Nephron progenitor cell (in vitro differentiated cells): ENCODE results near the gene ZNF774.

Experiments used
- DNase-seq: peaks from one replicate; pipeline ENCODE4 v3.0.0; 2021
- H3K27ac Mint-ChIP-seq: 2 replicates; pipeline ENCODE4 v1.8.0; 2021; ENCODE audit warnings: mild to moderate bottlenecking, moderate library complexity, mixed read lengths
- H3K27me3 Mint-ChIP-seq: 2 replicates; pipeline ENCODE4 v1.8.0; 2021; ENCODE audit warnings: mild to moderate bottlenecking, low read depth, mixed read lengths; ENCODE audit not compliant: poor library complexity
- H3K36me3 Mint-ChIP-seq: 2 replicates; pipeline ENCODE4 v1.8.0; 2021; ENCODE audit warnings: low read depth, mixed read lengths
- H3K4me1 Mint-ChIP-seq: 2 replicates; pipeline ENCODE4 v1.8.0; 2021; ENCODE audit warnings: mixed read lengths
- H3K4me3 Mint-ChIP-seq: 2 replicates; pipeline ENCODE4 v1.8.0; 2021; ENCODE audit warnings: mild to moderate bottlenecking, moderate library complexity, mixed read lengths
- H3K9me3 Mint-ChIP-seq: 2 replicates; pipeline ENCODE4 v1.8.0; 2021; ENCODE audit warnings: mild to moderate bottlenecking, moderate library complexity, mixed read lengths
- CTCF ChIP-seq: fragments of 200-600 bp; sonication (generic); IDR thresholded peaks from 2 replicates; pipeline ENCODE4 v1.5.0; 2021; ENCODE audit warnings: antibody characterized with exemption

ZNF774 gene

GRCh38 chr15:90393040-90393439 is 41.0 kb downstream of the ZNF774 start:
- no peak overlapping the region for H3K27ac Mint-ChIP-seq
- no peak for TF ChIP-seq CTCF
- peaks cover 41% of the 10 kb centered on the region for H3K4me1 Mint-ChIP-seq
- DNase-seq, result no peak
- peaks cover 2% of the 10 kb centered on the region for H3K27me3 Mint-ChIP-seq
- no peaks in the 10 kb centered on the region for H3K9me3 Mint-ChIP-seq
- H3K36me3 Mint-ChIP-seq, result peaks cover 37% of the 10 kb centered on the region
- no peak overlapping the region for H3K4me3 Mint-ChIP-seq

- no peak overlapping the region for H3K27ac Mint-ChIP-seq
- H3K9me3 Mint-ChIP-seq, result no peaks in the 10 kb centered on the region
- H3K4me1 Mint-ChIP-seq, result peaks cover 37% of the 10 kb centered on the region
- peaks cover 2% of the 10 kb centered on the region for H3K27me3 Mint-ChIP-seq
- H3K36me3 Mint-ChIP-seq, result peaks cover 37% of the 10 kb centered on the region
- no peak for TF ChIP-seq CTCF
- H3K4me3 Mint-ChIP-seq, result no peak overlapping the region
- DNase-seq, result no peak
Measured at GRCh38 chr15:90394074-90394473, 42.0 kb downstream of the ZNF774 start.

GRCh38 chr15:90394748-90395442 is 42.8 kb downstream of the ZNF774 start:
- Mint-ChIP-seq H3K27ac (no peak overlapping the region), H3K4me1 (peaks cover 37% of the 10 kb centered on the region), H3K9me3 (no peaks in the 10 kb centered on the region), H3K27me3 (peaks cover 2% of the 10 kb centered on the region), H3K4me3 (no peak overlapping the region), H3K36me3 (peaks cover 37% of the 10 kb centered on the region)
- no peak for DNase-seq
- no peak for TF ChIP-seq CTCF

GRCh38 chr15:90396321-90396720 is 44.2 kb downstream of the ZNF774 start:
- Mint-ChIP-seq H3K36me3 (peaks cover 29% of the 10 kb centered on the region), H3K27ac (no peak overlapping the region), H3K4me3 (no peak overlapping the region), H3K27me3 (peaks cover 2% of the 10 kb centered on the region), H3K4me1 (peaks cover 41% of the 10 kb centered on the region), H3K9me3 (no peaks in the 10 kb centered on the region)
- DNase-seq, result no peak
- no peak for TF ChIP-seq CTCF

- peaks cover 40% of the 10 kb centered on the region for H3K4me1 Mint-ChIP-seq
- no peaks in the 10 kb centered on the region for H3K9me3 Mint-ChIP-seq
- H3K36me3 Mint-ChIP-seq, result peaks cover 17% of the 10 kb centered on the region
- no peak for DNase-seq
- H3K27ac Mint-ChIP-seq, result peak overlapping the region; percentile 99
- no peak for TF ChIP-seq CTCF
- peaks cover 2% of the 10 kb centered on the region for H3K27me3 Mint-ChIP-seq
- peak overlapping the region; percentile 70 for H3K4me3 Mint-ChIP-seq
Measured at GRCh38 chr15:90400005-90400758, 48.1 kb downstream of the ZNF774 start.
